Head of caudate nucleus (tissue), 42 donors: Measurements from ENCODE around the gene MMP28.

Source experiments
- DNase-seq, 42 donors: peaks; one replicate each; pipeline versions ENCODE4 v3.0.0 to v3.0.0-alpha.2; 2020 to 2021; ENCODE audit warnings: mixed read lengths in 7 of 42
- intact Hi-C: fragments of 100-400 bp; cut with DNase I; formaldehyde crosslinking; loops from one replicate; pipeline ENCODE4 v1.15.0; 2022

MMP28 gene

GRCh38 chr17:35750526-35751395 is 44.7 kb downstream of the MMP28 start:
- intact Hi-C loops, result no loop called here
- DNase-seq, result no peak

DNA sequence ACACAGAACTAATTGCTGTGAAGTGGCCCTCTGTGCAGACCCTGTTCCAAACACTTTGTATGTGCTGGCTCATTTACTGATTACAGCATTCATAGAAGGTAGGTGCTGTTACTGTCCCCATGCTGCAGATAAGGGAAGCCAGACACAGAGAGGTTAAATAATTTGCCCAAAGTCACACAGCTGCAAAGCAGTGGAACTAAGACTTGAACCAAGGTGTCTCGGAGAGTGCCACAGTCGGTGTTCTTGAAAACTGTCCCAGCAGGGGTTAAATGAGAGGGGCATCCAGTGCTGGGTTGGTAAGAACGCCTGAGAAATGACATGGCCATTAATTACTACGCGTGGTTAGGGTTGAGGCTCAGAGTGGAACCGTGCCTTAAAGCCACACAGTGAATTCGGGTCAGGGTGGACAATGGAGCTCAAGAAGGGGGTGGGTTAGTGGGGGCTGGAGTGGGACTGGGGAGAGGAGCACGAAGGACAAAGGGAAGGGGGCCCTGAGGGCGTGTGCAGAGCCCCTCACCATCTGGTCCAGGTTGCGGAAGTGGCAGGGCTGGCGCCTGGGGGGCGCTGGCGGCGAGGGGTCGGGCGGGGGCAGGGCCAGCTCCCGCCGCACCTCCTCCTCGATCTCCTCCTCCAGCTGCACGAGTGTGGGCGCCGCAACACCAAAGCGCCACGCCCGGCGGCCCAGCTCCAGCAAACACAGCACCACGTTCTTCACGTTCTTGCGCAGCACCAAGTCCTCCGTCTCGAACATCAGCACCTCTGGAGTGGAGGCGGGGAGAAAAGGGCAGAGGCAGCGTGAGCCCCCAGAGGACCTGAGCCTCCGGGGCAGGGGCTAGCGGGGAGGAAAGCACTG is 45.7 kb downstream of the MMP28 start:
- intact Hi-C loops, result loop anchor here (10.0 kb wide), 1 partner anchor 435 kb away; no protein-coding TSS in a partner anchor
- DNase-seq, result peak in 6 of 42 donors; percentile 30 to 57 (median 45)

GRCh38 chr17:35748979-35749378 is 46.5 kb downstream of the MMP28 start:
- DNase-seq, result no peak
- intact Hi-C loops, result loop anchor here (10.0 kb wide), 1 partner anchor 434 kb away; no protein-coding TSS in a partner anchor

- DNase-seq, result no peak
- intact Hi-C loops, result loop anchor here (10.0 kb wide), 1 partner anchor 434 kb away; no protein-coding TSS in a partner anchor
Observed at GRCh38 chr17:35748341-35748841, 47.0 kb downstream of the MMP28 start.

DNA sequence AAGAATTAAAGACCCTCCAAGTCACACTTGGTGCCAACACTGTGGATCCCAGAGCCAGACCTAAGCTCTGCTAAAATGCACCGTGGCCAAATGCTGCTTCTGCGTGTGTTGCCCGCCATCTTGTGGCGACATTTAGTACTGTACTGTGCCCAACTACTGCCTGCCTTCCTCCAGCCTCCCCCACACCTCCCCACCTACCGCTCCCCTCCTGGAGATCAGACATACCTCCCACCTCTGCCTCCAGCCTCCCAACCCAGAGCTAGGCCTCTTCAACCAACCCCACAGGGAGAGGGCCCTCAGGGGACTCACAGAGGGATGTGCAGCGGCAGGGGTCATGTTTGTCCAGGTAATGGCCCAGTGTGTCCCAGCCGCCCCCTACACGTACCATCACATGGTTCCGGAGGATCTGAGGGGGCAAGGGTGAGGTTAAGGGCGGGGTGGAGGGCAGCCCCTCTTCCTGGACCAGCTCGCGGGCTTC is 47.9 kb downstream of the MMP28 start:
- intact Hi-C loops, result loop anchor here (2.0 to 10.0 kb wide), 2 partner anchors 135 to 433 kb away; no protein-coding TSS in a partner anchor
- peak; percentile 63 to 93 (median 83) for DNase-seq

- no peak for DNase-seq
- intact Hi-C loops, result loop anchor here (2.0 to 10.0 kb wide), 2 partner anchors 133 to 431 kb away; no protein-coding TSS in a partner anchor
Observed at GRCh38 chr17:35745749-35746320, 49.6 kb downstream of the MMP28 start.

DNA sequence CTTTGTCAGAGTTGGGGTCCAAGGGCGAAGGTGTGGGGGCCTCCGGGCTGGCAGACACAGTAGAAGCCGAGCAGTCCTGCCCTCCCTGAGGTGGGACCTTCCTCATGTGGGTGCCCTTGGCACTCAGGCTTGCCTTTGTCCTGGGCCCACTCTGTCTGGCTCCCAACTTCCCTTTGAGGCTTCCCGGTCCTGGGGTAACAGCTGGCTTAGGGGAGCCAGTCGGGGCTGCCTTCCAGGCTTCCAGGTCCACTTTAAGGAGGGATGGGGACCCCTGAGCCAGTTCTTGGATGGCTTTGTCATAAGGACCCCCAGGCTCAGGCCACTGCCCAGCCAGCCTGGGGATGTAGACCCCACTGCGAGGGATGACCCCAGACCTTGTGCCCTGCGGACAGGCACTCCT is 50.2 kb downstream of the MMP28 start:
- intact Hi-C loops, result loop anchor here (10.0 kb wide), 1 partner anchor 430 kb away; no protein-coding TSS in a partner anchor
- no peak for DNase-seq

DNA sequence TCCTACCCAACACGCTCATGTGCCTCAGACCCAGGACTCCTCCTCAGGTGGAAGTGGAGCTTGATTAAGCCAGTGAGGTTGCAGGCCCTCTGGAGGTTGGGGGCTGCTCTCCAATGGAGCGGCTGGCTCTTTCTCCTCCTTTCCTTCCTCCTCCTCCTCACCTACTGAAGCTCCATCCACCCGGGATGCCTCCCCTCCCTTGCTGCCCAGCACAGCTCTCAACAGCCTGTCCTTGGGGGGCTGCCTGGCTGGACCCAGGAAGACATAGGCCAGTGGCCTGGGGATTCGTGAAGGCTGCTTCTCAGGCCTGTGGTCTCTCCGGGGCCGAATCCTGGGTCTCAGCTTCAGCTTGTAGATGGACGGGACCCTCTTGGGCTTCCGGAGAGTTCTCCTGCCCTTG is 50.6 kb downstream of the MMP28 start:
- DNase-seq, result no peak
- intact Hi-C loops, result loop anchor here (10.0 kb wide), 1 partner anchor 430 kb away; no protein-coding TSS in a partner anchor

DNA sequence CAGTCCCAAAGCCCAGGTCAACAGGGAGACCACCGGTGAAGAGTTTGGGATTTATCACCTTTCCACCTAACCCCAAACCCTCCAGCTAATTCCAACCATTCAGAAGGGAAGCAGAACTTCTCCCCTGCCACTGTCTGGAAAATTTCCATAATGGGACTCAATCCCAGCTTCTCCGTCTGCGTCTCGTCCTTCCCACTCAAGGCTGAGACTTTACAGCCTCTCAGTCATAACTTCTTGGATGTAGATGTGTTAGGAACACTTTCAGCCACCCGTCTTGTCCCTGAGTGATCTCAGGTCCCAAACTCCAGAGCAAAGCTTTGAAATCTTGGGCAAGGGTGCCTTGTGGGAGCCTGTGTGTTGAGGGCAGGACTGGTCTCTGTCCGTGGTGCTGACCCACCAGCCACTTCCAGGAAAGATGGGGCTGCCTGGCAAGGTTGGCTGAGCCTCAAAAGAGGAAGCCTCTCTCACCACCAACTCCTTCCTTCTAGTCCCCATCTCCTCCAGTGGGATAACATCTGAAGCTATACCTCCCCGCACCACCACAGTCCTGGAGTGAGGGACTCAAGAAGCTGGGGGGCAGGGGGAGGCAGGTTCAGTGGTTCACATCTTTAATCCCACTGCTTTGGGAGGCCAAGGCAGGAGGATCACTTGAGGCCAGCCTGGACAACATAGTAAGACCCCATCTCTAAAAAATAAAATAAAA is 51.7 kb downstream of the MMP28 start:
- DNase-seq, result no peak
- intact Hi-C loops, result loop anchor here (10.0 kb wide), 1 partner anchor 429 kb away; no protein-coding TSS in a partner anchor

- intact Hi-C loops, result loop anchor here (10.0 kb wide), 1 partner anchor 428 kb away; no protein-coding TSS in a partner anchor
Observed at GRCh38 chr17:35742896-35743477, 52.5 kb downstream of the MMP28 start.

GRCh38 chr17:35742496-35742895 is 52.9 kb downstream of the MMP28 start:
- intact Hi-C loops, result loop anchor here (10.0 kb wide), 1 partner anchor 428 kb away; no protein-coding TSS in a partner anchor
- peak in 1 of 42 donors; percentile 9 for DNase-seq

More at GRCh38 chr17:35742896-35743477, 52.5 kb downstream of the MMP28 start:
- DNase-seq, result no peak

GRCh38 chr17:35740997-35741931 is 54.2 kb downstream of the MMP28 start:
- DNase-seq, result peak in 3 of 42 donors; percentile 17 to 33 (median 30)
- intact Hi-C loops, result loop anchor here (10.0 kb wide), 1 partner anchor 426 kb away; no protein-coding TSS in a partner anchor

DNA sequence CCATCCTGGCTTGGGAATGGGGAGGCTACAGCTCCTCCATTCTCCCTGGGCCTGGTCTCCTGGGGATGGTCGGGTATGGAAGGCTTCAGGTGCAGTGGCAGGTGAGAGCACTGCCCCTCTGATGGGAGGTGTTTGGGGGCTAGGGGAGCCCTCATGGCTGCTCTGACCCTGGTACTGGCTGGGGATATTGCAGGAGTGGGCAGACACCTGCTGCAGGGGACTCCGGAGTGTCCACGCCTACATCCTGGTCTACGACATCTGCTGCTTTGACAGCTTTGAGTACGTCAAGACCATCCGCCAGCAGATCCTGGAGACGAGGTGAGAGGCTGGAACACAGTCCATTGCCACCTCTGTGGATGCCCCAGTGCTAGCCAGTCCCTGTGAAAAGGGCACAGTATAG is 55.2 kb downstream of the MMP28 start:
- intact Hi-C loops, result loop anchor here (10.0 kb wide), 1 partner anchor 425 kb away; no protein-coding TSS in a partner anchor
- DNase-seq, result peak in 1 of 42 donors; percentile 9

GRCh38 chr17:35738519-35739133 is 56.8 kb downstream of the MMP28 start:
- intact Hi-C loops, result no loop called here
- DNase-seq, result peak in 2 of 42 donors; percentile 23 to 34

GRCh38 chr17:35736236-35736635 is 59.2 kb downstream of the MMP28 start:
- DNase-seq, result peak in 2 of 42 donors; percentile 22 to 38
- intact Hi-C loops, result no loop called here
